T-helper 2 cell (primary cell): ENCODE measurements around the gene FOSL2.
A peak's percentile ranks its signal among the peaks of the same experiment; 100 is the strongest.

ENCODE experiments used
- DNase-seq, 5 experiments: peaks; one replicate each; pipeline versions ENCODE4 v3.0.0 to v3.0.0-alpha.2; 2012 to 2022
- total RNA-seq, 2 donors: gene quantifications; one replicate each; lab custom pipeline; 2026; lab: John Stamatoyannopoulos, UW

Gene FOSL2
- total RNA-seq, result 120 to 446 reads per million in 2 donors

GRCh38 chr2:28392297-28393113, at the start of gene FOSL2:
TSS of gene FOSL2 (plus strand) at chr2:28392858. CDS start at chr2:28393721, 863 bp downstream.
- peak; percentile 73 to 100 (median 91) for DNase-seq

- DNase-seq, result no peak
These were observed 49.3 kb upstream of the FOSL2 start for GRCh38 chr2:28343184-28343942.

DNA sequence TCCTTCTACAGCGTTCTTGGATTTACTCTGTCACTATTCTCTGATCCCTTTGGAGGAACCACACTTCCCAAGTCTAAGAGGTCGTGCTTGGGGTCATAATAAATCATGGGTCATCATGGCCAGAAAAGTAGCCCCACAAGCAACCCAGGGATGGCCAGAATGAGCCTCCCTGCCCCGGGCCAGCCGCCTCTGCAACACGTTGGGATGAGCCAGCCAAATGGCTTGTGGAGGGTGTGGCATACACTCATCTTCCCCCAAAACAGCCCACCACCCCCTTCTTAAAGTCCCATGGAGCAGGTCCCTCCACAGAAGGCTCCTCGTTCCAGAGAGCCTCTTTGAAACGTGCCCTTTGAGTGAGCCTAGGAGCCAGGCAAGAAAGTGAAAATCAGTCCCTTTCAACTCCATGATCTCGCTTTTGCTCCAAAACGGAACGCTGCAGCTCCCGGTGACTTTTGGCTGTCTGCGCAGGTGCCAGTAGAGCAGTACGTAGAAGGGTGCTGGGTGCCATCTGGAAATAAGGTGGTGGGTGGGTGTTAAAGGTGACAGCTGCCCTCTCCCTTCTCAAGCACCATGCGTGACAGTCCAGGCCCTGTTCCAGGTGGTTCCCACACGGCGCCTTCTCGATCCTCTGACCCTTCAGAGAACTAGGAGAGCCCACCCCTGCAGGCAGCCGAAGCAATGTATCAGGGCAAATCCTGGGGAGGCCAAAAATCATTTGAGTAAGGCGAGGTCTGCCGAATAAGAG, 48.5 kb upstream of the FOSL2 start:
- no peak for DNase-seq

DNA sequence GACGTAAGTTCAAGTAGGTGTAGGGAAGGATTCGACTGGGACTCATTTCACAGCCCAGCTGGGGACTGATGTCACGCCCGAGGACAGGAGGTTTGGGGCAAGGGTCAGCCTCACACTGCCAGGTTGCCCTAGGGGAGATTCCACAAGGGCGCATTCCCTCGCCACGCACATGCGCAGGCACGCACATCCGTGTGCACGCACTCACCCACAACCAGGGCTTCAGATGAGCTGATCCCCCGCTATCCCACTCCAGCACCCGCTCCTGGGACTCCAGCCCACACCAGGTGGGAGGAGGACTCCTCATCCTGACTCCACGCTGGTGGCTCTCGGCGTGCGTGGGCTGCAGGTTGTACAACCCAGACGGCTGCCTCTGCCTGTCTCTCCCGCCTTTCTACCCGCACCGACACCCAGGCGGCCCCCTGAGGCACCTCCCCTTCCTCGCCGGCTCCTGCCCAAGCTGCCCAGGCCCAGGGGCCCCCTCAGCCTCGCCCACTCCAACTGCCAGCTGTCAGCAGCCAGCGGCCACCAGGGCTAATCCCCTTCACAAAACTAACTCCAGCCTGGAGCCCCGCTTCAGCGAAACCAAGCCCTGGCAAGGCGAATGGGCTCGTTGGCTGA, 47.8 kb upstream of the FOSL2 start:
- no peak for DNase-seq

GRCh38 chr2:28345619-28346018, 47.0 kb upstream of the FOSL2 start:
- DNase-seq, result no peak

DNA sequence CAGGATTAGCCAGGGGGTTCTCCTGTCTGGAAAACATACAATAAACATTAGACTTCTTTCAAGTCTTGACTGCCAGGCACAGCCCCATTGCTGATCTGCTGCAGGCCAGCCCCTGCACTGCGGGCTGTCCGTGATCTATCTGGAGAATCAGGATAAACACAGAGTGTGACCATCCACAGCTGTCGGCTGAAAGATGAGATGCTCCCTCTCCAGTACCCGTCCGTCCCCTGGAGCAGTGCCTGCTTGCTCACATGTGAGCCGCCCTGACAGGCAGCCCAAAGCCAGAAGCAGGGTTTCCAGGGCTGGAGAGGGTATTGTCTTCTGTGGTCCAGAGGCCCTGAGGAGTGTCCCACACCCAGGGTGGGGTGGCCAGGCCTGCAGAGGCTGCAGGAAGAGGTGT, 46.1 kb upstream of the FOSL2 start:
- DNase-seq, result no peak

- peak in 1 of 5 experiments; percentile 30 for DNase-seq
These were observed 45.5 kb upstream of the FOSL2 start for GRCh38 chr2:28347193-28347592.

DNA sequence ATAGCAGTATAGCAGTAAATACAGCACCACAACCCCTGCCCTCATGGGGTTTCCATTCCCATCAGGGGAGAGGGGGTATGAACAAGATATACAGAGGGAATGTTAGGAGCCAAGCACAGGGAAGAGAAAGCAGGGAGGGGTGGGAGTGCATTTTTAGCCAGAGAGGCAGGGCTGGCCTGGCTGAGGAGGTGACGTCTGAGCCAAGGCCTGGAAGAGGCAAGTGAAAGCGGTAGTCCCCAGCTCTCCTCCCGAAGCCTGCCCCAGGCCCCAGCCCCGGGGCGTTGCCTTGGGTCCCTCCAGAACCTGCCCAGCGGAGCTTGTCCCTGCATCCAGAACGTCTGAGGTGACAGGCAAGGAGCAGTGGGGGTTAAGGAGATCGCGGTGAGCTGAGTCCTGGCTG, 45.1 kb upstream of the FOSL2 start:
- no peak for DNase-seq

GRCh38 chr2:28348149-28348567, 44.5 kb upstream of the FOSL2 start:
- DNase-seq, result peak in 3 of 5 experiments; percentile 40 to 92 (median 92)

- DNase-seq, result no peak
These were observed 43.7 kb upstream of the FOSL2 start for GRCh38 chr2:28348921-28349320.

DNA sequence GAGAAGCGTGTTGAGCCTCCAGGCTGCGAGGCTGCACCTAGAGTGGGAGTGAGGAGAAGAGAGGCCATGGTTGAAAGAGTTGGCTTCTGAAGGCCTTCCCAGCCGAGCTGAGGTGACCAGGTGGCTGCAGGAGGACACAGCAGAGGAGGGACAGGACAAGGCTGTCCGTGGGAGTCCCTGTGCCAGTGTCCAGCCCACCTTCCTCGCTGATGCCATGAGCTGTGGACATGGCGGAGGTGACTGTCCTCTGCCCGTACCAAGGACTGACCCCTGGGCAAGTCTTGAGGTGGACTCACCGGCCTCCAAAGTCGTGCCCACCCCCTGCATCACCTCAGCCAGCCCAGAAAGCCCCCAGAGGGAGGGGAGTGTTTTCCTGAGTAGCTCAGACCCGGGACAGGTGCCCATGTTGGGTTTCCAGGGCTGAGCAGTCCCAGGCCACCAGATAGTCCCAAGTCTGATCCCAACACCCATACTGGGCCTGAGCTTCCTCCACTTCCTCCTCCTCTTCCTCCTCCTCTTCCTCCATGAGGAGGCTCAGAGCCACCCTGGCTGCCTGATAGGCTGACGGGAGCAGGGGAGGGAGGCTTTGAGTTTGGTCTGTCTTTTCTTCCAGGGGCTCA, 43.0 kb upstream of the FOSL2 start:
- no peak for DNase-seq

GRCh38 chr2:28350196-28350595, 42.5 kb upstream of the FOSL2 start:
- DNase-seq, result no peak

- DNase-seq, result no peak
These were observed 41.8 kb upstream of the FOSL2 start for GRCh38 chr2:28350791-28351285.

GRCh38 chr2:28351621-28352020, 41.0 kb upstream of the FOSL2 start:
- DNase-seq, result no peak

- DNase-seq, result no peak
These were observed 40.6 kb upstream of the FOSL2 start for GRCh38 chr2:28352104-28352503.

DNA sequence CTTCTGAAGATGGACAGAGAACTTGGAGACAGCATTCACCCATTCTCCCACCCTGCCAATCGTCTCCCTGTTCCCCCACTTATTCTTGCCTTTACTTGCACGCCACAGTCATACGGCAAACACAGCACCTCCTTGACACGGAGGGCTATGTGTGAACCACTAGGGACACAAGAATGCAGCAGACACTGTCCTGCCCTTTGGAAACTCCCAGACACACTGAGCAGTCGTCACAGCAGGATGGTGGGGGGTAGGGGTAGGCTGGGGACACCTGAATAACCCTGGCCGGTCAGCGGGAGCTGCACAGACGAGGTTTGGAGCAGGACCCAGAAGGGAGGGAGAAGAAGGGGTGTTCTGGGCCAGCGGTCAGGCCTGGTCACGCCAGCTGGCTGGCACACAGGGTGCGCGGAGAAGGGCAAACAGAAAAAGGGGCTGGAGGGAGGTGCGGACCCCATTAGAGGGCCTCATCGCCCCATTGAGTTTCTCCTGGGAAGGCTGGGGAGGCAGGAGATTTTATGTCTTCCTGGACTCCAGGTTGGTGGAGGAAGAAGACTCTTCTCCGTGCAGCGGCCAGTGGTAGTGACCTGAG, 40.0 kb upstream of the FOSL2 start:
- DNase-seq, result no peak

DNA sequence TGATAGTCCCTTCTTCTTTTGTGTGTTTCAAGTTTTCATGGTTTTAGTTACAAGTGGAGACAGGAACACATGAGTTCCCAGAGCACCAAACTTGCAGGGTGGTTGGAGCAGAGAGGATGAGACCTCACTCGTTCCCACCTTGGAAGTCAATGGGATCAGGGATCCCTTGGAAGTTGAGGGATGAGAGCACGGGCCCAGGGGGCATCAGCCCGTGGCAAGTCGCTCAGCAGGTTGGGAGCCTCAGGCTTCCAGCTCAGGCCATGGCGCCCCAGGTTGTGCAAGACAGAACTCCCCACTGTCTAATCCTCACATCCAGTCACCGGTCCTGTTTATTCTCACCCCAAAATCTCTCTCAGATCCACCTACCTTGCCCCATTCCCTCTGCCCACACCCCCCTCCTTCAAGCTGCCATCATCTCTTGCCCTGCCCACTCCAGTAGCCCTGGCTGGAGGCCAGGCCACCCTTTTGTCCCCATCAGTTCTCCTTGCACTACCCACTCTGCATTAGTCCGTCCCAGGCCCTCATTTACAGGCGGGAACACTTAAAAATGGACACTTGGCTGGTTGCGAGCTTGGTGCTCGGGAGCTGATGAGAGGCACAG, 37.6 kb upstream of the FOSL2 start:
- DNase-seq, result no peak

- DNase-seq, result no peak
These were observed 37.0 kb upstream of the FOSL2 start for GRCh38 chr2:28355521-28356094.

GRCh38 chr2:28356095-28356911, 36.4 kb upstream of the FOSL2 start:
- peak in 2 of 5 experiments; percentile 25 to 47 for DNase-seq

DNA sequence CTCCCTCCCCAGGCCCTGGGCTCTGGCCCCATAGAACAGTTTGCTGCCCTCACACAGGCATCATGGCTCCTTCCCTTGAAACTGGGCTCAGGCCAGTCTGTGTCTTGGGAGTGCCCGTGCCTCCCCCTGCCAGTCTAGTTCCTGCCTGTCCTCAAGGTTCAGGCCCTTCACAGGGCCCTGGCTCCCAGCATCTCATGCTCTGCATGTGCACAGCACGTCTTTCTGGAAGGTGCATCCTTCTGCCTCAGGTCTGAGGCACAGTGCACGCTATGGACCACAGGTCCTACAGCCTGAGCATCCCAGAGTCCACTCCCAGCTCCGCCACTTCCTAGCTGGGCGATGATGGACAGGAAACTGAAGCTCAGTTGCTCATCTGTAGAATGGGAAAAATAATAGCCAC, 35.6 kb upstream of the FOSL2 start:
- DNase-seq, result no peak
